Loucy (cell line): ENCODE results near the gene VPS29.

Source experiments
- H2AFZ ChIP-seq: fragments of 200-600 bp; sonication (generic); 2 replicates; pipeline ENCODE4 v1.6.0; 2016; ENCODE audit warnings: antibody characterized with exemption, mild to moderate bottlenecking, low read length, moderate library complexity
- H3F3A ChIP-seq: fragments of 200-600 bp; 2 replicates; pipeline ENCODE4 v1.6.0; 2016; ENCODE audit warnings: antibody characterized with exemption, low read depth, mild to moderate bottlenecking
- H3K27me3 ChIP-seq: fragments of 200-600 bp; sonication (generic); 2 replicates; pipeline ENCODE4 v1.6.1; 2014; ENCODE audit warnings: low read length, mild to moderate bottlenecking; ENCODE audit not compliant: insufficient read depth, poor library complexity, severe bottlenecking
- H3K36me3 ChIP-seq: fragments of 200-600 bp; sonication (generic); 2 replicates; pipeline ENCODE4 v1.6.1; 2016; ENCODE audit warnings: low read length; ENCODE audit not compliant: insufficient read depth
- H3K4me1 ChIP-seq: fragments of 200-600 bp; sonication (generic); 2 replicates; pipeline ENCODE4 v1.5.1; 2014; ENCODE audit warnings: low read length, mild to moderate bottlenecking; ENCODE audit not compliant: insufficient read depth, poor library complexity, severe bottlenecking
- H3K4me2 ChIP-seq: fragments of 200-600 bp; sonication (generic); 2 replicates; pipeline ENCODE4 v1.6.0; 2014; ENCODE audit warnings: antibody characterized with exemption, low read length, low read depth, mild to moderate bottlenecking; ENCODE audit not compliant: poor library complexity, severe bottlenecking
- H3K4me3 ChIP-seq: fragments of 200-600 bp; sonication (generic); 2 replicates; pipeline ENCODE4 v1.5.1; 2014; ENCODE audit warnings: low read length, mild to moderate bottlenecking, mixed read lengths; ENCODE audit not compliant: poor library complexity, severe bottlenecking
- H3K79me2 ChIP-seq: fragments of 200-600 bp; sonication (generic); 2 replicates; pipeline ENCODE4 v1.6.1; 2014; ENCODE audit warnings: low read length; ENCODE audit not compliant: insufficient read depth
- H3K9ac ChIP-seq: fragments of 200-600 bp; sonication (generic); 2 replicates; pipeline ENCODE4 v1.6.0; 2014; ENCODE audit warnings: mild to moderate bottlenecking, low read depth, low read length, moderate library complexity; ENCODE audit not compliant: poor library complexity, severe bottlenecking
- H3K9me2 ChIP-seq: fragments of 200-600 bp; sonication (generic); replicated peaks from 2 replicates; pipeline ENCODE4 v1.6.1; 2016; ENCODE audit warnings: low read depth, low read length, mixed read lengths
- H3K9me3 ChIP-seq: fragments of 200-600 bp; sonication (generic); 2 replicates; pipeline ENCODE4 v1.6.1; 2014; ENCODE audit warnings: mild to moderate bottlenecking, antibody characterized with exemption, low read length, low read depth; ENCODE audit not compliant: insufficient read depth
- H4K20me1 ChIP-seq: fragments of 200-600 bp; sonication (generic); 2 replicates; pipeline ENCODE4 v1.6.0; 2014; ENCODE audit warnings: antibody characterized with exemption, low read length, mild to moderate bottlenecking; ENCODE audit not compliant: insufficient read depth, poor library complexity, severe bottlenecking
- EZH2phosphoT487 ChIP-seq: fragments of 200-600 bp; IDR thresholded peaks from 2 replicates; pipeline ENCODE4 v1.6.1; 2018; ENCODE audit warnings: antibody characterized with exemption, mild to moderate bottlenecking, moderate library complexity, borderline replicate concordance
- TF ChIP-seq, protein P1 (sequence below): fragments of 200-600 bp; sonication (generic); conservative IDR thresholded peaks from 2 replicates; pipeline ENCODE4 v1.5.1; 2014; ENCODE audit warnings: mild to moderate bottlenecking, antibody characterized with exemption, low read length

VPS29 gene

DNA sequence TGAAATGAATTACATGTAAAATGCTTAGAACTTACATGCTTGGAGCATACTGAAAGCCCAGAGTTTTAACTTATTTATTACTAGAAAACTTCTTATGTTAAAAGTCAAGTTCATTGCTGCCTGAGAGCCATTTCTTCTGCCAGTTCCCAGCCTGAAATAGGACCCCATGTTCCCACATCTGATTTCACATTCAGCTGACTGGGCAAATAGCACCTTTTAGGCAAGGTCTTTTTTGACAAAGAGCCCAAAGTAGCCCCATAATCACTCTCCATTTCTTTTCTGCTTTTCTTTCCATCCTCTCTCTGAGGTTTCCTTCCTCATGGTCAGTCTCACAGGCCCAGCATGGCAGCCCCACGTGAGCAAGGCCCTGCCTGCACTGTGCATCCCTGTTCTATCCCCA is 50.6 kb downstream of the VPS29 start:
- H3K79me2 ChIP-seq: peaks cover 38% of the 10 kb centered on the region
- peaks cover 27% of the 10 kb centered on the region for H4K20me1 ChIP-seq
- no peak overlapping the region for H3K4me3 ChIP-seq
- peaks cover 42% of the 10 kb centered on the region; the same call in 1 of the 2 replicates for H3K36me3 ChIP-seq
- H3K9me2 ChIP-seq: no peaks in the 10 kb centered on the region
- H3K9ac ChIP-seq: no peak overlapping the region
- 0 out of 2 replicates have a peak, but pooled peaks cover 4% of the 10 kb centered on the region for H3F3A ChIP-seq
- no peaks in the 10 kb centered on the region for H3K9me3 ChIP-seq
- H3K4me2 ChIP-seq: no peak overlapping the region
- no peaks in the 10 kb centered on the region for H3K27me3 ChIP-seq
- no peak overlapping the region for H2AFZ ChIP-seq
- TF ChIP-seq, protein P1, sequence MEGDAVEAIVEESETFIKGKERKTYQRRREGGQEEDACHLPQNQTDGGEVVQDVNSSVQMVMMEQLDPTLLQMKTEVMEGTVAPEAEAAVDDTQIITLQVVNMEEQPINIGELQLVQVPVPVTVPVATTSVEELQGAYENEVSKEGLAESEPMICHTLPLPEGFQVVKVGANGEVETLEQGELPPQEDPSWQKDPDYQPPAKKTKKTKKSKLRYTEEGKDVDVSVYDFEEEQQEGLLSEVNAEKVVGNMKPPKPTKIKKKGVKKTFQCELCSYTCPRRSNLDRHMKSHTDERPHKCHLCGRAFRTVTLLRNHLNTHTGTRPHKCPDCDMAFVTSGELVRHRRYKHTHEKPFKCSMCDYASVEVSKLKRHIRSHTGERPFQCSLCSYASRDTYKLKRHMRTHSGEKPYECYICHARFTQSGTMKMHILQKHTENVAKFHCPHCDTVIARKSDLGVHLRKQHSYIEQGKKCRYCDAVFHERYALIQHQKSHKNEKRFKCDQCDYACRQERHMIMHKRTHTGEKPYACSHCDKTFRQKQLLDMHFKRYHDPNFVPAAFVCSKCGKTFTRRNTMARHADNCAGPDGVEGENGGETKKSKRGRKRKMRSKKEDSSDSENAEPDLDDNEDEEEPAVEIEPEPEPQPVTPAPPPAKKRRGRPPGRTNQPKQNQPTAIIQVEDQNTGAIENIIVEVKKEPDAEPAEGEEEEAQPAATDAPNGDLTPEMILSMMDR: no peak
- TF ChIP-seq EZH2phosphoT487: no peak
- peaks cover 14% of the 10 kb centered on the region for H3K4me1 ChIP-seq

DNA sequence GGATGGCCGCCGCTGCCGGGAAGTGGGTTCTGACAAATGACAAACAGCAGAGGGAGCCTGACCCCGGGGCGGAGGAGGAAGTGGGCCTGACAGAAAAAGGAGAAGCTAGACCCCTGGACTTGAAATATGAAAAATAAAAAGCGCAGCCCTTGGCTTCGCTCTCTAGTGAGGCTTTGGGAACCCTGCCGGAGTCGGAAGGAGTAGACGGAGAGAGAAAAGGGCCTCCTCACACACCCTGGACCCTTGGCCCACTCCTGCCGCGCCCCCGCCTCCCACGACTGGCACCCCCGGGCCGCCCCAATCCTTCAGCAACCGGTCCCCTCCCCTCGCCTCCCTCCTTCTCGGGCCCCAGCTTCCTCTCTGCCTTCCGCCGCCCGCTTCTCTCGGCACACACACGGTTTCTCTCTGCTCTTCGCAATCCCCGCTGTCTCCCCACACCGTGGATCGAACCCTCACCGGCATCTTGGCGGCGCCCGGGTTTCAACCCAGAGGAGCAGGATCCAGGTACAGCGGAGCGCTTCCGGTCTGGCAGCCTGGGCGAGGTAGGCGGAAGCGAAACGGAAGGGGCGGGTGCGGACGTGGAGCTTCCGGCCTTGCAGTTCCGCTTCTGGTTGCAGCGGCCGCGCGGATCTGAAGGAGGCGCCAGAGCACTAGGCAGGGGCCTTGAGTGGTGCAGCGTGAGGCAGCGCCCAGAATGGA is 52.0 kb downstream of the VPS29 start, which contains the start of gene ARPC3:
ARPC3 (minus strand) TSS at position 539 of the 699 bp plus-strand sequence; CDS start at position 462, 77 bp downstream.
- TF ChIP-seq, protein P1: peak; percentile 72
- TF ChIP-seq EZH2phosphoT487: no peak

DNA sequence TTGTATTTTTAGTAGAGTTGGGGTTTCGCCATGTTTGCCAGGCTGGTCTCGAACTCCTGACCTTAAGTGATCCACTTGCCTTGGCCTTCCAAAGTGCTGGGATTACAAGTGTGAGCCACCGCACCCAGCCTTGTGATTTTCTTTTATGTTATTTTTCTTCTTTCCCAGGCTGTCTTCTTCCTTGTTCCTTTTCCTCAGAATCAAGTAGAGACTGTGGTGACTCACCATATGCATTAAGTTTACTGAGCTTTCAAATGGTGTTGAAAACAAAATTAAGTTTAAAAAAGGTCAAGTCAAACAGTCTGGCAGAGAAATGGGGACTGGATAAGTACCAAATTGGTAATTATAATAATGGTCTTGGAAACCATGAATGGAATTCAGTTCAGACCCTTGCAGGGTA is 57.5 kb downstream of the VPS29 start:
- Histone ChIP-seq H4K20me1 (peaks cover 30% of the 10 kb centered on the region), H3K27me3 (no peaks in the 10 kb centered on the region), H3K79me2 (peaks cover 46% of the 10 kb centered on the region), H3K9me3 (no peaks in the 10 kb centered on the region), H3K4me3 (no peak overlapping the region), H3F3A (no peaks in the 10 kb centered on the region; the same call in 1 of the 2 replicates), H3K9ac (no peak overlapping the region), H3K36me3 (peaks cover 33% of the 10 kb centered on the region), H3K4me2 (no peak overlapping the region), H3K4me1 (peaks cover 14% of the 10 kb centered on the region), H3K9me2 (no peaks in the 10 kb centered on the region), H2AFZ (no peak overlapping the region)
- TF ChIP-seq, protein P1: no peak
- no peak for TF ChIP-seq EZH2phosphoT487

More for the DNA sequence above, 52.0 kb downstream of the VPS29 start, which contains the start of gene ARPC3:
- Histone ChIP-seq H3F3A (0 out of 2 replicates have a peak, but pooled peaks cover 4% of the 10 kb centered on the region), H3K36me3 (peaks cover 36% of the 10 kb centered on the region), H3K9me2 (no peaks in the 10 kb centered on the region), H2AFZ (peak within 1 kb of the TSS; percentile 81), H3K4me1 (peaks cover 14% of the 10 kb centered on the region), H3K79me2 (peaks cover 49% of the 10 kb centered on the region), H3K27me3 (no peaks in the 10 kb centered on the region), H3K4me2 (peak within 1 kb of the TSS; percentile 87), H3K9ac (peak within 1 kb of the TSS; percentile 96), H3K4me3 (peak within 1 kb of the TSS; percentile 83), H3K9me3 (no peaks in the 10 kb centered on the region), H4K20me1 (peaks cover 27% of the 10 kb centered on the region)
